Nephron (organoid): ENCODE measurements around the gene FGF2.

Source experiments
- H3K27ac Mint-ChIP-seq, 3 experiments: 2 replicates each; pipeline ENCODE4 v1.8.0; 2020; ENCODE audit warnings: mixed read lengths in 3 of 3, mild to moderate bottlenecking in 2 of 3, moderate library complexity in 1 of 3
- H3K27me3 Mint-ChIP-seq: 2 replicates; pipeline ENCODE4 v1.8.0; 2021; ENCODE audit warnings: low read depth, mild to moderate bottlenecking, moderate library complexity, mixed read lengths
- H3K36me3 Mint-ChIP-seq: 2 replicates; pipeline ENCODE4 v1.8.0; 2020; ENCODE audit warnings: low read depth, mixed read lengths
- H3K4me1 Mint-ChIP-seq: 2 replicates; pipeline ENCODE4 v1.8.0; 2020; ENCODE audit warnings: mixed read lengths
- H3K4me3 Mint-ChIP-seq, 3 experiments: 2 replicates each; pipeline ENCODE4 v1.8.0; 2020; ENCODE audit warnings: mild to moderate bottlenecking in 3 of 3, mixed read lengths in 3 of 3, moderate library complexity in 2 of 3
- H3K9me3 Mint-ChIP-seq: 2 replicates; pipeline ENCODE4 v1.8.0; 2020; ENCODE audit warnings: mixed read lengths
- CTCF ChIP-seq, 3 experiments: fragments of 200-600 bp; sonication (generic); IDR thresholded peaks; one replicate each; pipeline ENCODE4 v1.5.0; 2021; ENCODE audit warnings: antibody characterized with exemption in 3 of 3; ENCODE audit not compliant: unreplicated experiment in 3 of 3

Gene FGF2

GRCh38 chr4:122882857-122883735 lies 56.5 kb downstream of the FGF2 start:
- H3K36me3 Mint-ChIP-seq: peaks cover 55% of the 10 kb centered on the region

DNA sequence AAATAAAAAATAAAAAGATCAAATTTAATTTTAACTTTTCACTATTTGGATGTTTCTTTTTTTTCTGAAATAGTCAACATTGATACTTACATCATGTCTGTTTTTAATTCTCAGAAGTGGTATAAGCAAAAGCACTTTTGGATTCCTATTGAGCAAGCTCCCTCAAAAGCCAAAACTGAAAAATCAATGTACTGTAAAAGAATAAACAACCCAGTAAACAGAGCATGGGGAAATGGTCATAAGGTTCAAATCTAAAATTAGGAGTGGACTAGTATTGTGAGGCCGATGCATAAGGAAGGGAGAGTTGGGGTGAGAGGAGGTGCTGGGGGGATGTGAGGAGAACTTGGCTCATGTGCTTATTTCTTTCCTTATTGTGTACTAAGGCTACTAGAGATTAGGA lies 57.9 kb downstream of the FGF2 start:
- H3K9me3 Mint-ChIP-seq: peaks cover 10% of the 10 kb centered on the region
- H3K27ac Mint-ChIP-seq: no peak overlapping the region
- peaks cover 46% of the 10 kb centered on the region for H3K36me3 Mint-ChIP-seq
- no peaks in the 10 kb centered on the region for H3K27me3 Mint-ChIP-seq
- H3K4me1 Mint-ChIP-seq: no peaks in the 10 kb centered on the region
- H3K4me3 Mint-ChIP-seq: no peak overlapping the region
- TF ChIP-seq CTCF (IDR thresholded peaks at IDR 0.05; ENCODE audit: unreplicated experiment in 3 of 3): no peak

More at GRCh38 chr4:122882857-122883735, 56.5 kb downstream of the FGF2 start:
- Mint-ChIP-seq H3K27ac (no peak overlapping the region), H3K9me3 (peaks cover 20% of the 10 kb centered on the region), H3K4me3 (no peak overlapping the region), H3K27me3 (no peaks in the 10 kb centered on the region), H3K4me1 (no peaks in the 10 kb centered on the region)
- no peak for TF ChIP-seq CTCF (IDR thresholded peaks at IDR 0.05; ENCODE audit: unreplicated experiment in 3 of 3)

DNA sequence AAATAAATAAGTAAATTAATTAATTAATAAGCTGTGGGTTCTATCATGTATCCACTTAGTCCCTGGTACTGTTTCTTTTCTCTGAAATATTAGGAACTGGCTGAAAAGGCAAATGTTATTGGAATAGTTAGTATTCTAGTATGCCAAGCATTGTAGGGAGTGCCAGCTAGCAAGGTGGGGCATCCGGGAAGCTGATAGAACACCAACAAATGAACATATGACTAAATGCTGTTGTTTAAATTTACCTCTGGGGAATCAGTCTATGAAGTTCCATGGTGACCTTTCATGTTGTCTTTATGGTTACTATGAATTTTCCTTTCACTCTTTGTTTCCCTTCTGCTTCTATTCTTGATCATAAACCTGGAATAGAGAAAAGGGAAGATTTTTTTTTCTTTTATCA lies 63.1 kb downstream of the FGF2 start:
- TF ChIP-seq CTCF (IDR thresholded peaks at IDR 0.05; ENCODE audit: unreplicated experiment in 3 of 3): no peak
- Mint-ChIP-seq H3K27ac (no peak overlapping the region), H3K4me3 (no peak overlapping the region), H3K4me1 (no peaks in the 10 kb centered on the region), H3K9me3 (no peaks in the 10 kb centered on the region), H3K27me3 (no peaks in the 10 kb centered on the region), H3K36me3 (peaks cover 34% of the 10 kb centered on the region)

DNA sequence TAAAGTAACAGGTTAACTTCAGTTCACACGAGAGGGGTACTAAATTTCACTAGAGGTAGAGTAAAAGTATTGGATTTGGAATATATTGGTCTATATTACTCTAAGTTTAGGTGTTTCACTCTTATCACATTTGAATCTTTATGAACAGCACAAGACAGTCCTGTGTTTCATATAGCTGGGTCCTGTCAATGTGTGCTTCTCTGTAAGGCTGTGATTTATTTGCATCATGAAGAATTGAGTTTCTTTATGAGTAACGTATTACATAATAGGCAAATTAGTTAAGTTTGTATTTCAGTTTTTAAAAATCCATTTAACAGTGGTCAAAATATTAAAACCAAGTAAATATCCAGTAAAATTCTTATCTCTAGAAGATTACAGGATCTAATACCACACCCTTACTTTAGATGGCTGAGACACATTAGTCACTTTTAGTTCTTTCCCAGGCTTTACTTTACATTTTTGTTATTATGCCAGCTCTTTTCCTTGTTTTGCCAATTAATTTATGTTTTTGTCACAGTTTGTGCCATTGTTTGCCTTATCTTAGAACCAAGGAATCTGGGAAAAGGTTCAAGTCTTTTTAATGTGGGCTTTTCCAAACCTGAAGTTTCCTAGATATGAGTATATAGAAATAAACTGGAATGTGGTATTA lies 63.6 kb downstream of the FGF2 start:
- Mint-ChIP-seq H3K27me3 (no peaks in the 10 kb centered on the region), H3K4me1 (no peaks in the 10 kb centered on the region), H3K4me3 (no peak overlapping the region), H3K9me3 (no peaks in the 10 kb centered on the region), H3K36me3 (peaks cover 34% of the 10 kb centered on the region), H3K27ac (no peak overlapping the region)
- no peak for TF ChIP-seq CTCF (IDR thresholded peaks at IDR 0.05; ENCODE audit: unreplicated experiment in 3 of 3)

DNA sequence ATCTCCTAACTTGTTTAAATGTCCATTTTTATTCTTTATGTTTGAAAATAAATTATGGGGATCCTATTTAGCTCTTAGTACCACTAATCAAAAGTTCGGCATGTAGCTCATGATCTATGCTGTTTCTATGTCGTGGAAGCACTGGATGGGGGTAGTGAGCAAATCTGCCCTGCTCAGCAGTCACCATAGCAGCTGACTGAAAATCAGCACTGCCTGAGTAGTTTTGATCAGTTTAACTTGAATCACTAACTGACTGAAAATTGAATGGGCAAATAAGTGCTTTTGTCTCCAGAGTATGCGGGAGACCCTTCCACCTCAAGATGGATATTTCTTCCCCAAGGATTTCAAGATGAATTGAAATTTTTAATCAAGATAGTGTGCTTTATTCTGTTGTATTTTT lies 68.2 kb downstream of the FGF2 start:
- no peaks in the 10 kb centered on the region for H3K27me3 Mint-ChIP-seq
- peaks cover 28% of the 10 kb centered on the region for H3K36me3 Mint-ChIP-seq
- TF ChIP-seq CTCF (IDR thresholded peaks at IDR 0.05; ENCODE audit: unreplicated experiment in 3 of 3): no peak
- H3K27ac Mint-ChIP-seq: peak overlapping the region; percentile 36 to 76 (median 62)
- H3K4me1 Mint-ChIP-seq: peaks cover 4% of the 10 kb centered on the region
- no peak overlapping the region for H3K4me3 Mint-ChIP-seq
- H3K9me3 Mint-ChIP-seq: no peaks in the 10 kb centered on the region
